ENCODE results near the gene DNAJB2.
"Not testable (repeated sequence)": the region's sequence is repeated elsewhere in the genome, so short reads cannot be mapped to it uniquely, and the experiment has no call there.

Gene DNAJB2

DNA sequence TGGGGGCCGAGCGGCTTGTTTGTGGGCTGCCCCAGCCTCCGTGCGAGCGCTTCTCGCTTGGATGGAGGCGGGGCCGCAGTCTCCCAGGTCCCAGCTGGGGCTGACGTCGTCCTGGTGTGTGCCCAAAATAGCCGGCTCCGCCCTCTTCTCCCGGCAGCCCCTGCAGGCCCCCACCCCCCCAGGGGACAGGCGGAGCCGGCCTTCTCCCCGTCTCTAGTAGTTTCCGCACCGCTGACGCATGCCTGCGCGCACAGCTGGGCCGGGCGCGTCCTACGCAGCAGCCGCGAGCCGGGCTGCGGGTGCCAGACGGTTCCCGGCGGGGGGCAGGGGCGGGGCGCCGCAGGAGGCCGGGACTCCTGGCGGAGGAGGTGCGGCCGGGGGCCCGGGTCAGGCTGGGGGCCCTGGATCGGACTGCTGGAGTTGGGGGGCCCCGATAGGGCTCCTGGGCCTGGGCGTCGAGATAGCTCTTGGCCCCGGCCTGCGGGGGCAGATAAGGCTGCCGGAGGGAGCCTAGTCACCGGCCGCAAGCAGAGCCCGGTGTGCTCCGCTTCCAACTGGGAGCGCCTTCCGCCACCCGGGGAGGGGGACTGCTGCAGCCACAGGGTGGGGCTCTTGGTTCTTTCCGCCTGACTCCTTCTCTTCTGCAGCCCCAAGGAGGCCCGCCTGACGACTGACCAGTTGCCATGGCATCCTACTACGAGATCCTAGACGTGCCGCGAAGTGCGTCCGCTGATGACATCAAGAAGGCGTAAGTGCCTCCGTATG, at the start of gene DNAJB2:
TSS of gene DNAJB2 (plus strand) at position 216 of the 765 bp plus-strand sequence. CDS start at position 684, 468 bp downstream.
- DNase-seq = peak; percentile 98

DNA sequence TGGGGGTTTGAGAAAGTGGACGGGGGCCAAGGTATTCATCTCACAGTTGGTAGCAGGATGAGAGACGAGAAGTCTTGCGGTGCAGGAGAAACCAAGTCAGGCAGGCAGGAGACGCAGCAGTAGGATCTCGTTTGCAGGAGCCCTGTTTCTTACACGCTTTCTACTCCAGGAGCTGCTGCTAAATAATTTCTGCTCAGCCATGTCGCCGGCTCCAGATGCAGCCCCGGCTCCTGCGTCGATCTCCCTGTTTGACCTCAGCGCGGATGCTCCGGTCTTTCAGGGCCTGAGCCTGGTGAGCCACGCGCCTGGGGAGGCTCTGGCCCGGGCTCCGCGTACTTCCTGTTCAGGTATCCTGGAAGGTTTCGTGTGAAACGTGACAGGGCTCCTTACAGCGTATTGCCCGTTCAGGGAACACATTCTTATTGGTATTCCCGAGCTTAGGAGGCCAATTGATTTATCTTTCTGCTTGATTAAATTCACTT, 49.1 kb upstream of the DNAJB2 start:
- DNase-seq = peak; percentile 30

DNA sequence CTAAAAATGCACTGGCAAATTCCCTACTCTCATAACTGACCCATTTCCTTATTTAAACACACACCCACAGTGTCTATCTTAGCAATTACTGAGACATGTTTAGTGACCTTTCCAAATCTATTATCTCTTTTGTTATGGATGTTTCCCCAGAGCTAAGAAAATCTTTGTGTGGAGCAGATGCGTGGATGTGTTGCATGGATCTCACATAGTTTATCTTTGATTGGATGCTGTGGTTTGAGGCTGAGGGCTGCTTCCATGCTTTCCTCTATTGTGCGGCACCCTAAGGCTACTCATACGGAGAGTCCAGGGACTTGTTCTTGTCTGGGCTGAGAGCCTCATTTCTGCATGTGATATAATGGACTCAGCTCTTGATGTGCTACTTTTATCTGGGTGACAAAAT, 44.8 kb upstream of the DNAJB2 start:
- DNase-seq = no peak

DNA sequence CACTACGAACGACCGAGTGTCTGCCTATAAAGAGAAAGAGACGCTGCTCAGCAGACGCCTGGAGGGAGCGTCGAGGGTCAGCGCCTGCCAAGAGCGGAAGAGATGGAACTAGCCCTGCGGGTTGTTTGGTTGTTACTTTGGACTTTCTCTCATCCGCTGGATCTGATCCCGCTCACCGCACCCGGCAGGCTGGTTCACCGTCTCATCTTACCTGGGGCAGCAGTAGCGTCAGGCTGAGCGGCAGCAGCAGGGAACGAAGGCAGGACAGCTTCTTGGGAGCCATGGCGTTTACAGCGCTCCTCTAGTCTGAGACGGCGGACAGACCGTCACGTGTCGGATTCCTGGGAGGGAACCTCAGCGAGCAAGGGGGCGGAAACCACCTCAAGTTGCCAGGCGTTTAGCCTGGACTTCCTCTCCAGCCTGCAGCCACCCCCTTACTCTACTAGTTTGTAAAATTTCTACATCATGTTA, 35.8 kb upstream of the DNAJB2 start:
- DNase-seq = no peak

DNA sequence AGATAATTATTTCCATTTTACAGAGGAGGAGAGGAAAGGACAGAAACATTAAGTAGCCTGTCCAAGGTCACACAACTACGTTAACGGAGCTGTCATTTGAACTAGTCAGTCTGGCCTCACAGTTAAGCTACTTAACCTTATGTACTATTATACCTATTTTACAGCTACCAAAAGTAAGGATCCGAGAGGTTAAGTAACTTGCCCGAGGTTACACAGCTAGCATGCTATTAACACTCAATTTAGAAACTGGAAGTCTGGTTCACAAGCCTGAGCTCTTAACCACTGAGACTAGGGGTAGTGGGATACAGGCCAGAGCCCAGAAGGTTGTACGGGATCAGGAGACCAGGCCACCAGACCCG, 34.4 kb upstream of the DNAJB2 start:
- DNase-seq = no peak

DNA sequence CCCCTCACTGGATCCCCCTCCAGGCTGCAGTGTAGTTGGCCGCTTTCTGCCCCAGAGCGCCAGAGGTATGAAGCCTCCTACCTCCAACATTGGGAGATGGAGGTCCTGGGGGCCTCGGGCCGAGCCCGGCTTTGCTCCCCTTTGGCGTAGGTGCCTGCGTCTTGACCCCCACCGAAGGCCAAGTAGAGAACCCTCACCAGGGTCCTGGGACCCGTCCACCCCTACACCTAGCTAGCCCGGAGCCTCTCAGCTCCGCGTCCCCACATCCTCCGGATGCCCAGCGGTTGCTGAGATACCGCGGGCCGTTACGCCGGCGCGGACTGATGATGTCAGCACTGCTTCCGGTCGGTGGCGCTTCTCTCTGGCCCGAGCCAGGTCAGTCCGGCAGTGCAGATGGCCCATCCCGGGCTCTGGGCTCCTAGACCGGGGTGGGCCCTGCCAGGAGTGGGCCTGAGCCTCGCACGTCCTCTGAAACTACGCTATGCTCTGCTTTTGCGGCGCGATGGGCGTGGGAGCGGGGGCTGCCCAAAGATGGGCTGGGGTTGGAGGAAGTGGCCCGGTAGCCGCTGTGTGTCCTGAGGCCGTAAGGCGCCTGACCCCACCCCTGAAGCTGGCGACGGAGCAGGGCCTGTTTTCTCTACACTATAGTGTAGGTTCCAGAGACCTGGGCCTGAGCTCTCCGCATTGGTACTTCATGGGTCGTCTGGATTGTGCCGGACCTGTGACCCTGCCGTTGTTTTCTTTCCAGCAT, 33.8 kb upstream of the DNAJB2 start, which contains the start of the genes GLB1L and STK16:
TSS of gene GLB1L (minus strand) at position 297 of the 751 bp plus-strand sequence. CDS start 1,871 bp downstream, outside the sequence.
TSS of gene STK16 (plus strand) at position 332 of the 751 bp plus-strand sequence. CDS start 521 bp downstream, outside the sequence.
- peak; percentile 82 for DNase-seq

DNA sequence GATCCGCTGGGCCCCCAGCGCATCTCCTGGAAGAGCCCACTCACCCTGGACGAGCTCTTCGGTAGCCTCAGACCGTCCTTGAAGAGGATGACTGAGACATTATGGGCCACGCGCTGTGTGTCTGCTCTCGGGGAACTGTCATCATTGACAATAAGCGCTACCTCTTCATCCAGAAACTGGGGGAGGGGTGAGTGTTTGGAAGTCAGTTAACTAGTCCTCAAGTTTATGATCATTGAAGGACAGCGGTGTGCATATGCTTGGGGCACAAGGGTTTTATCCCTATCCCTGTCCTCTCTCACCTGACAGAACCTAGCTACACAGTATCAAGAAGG, 33.3 kb upstream of the DNAJB2 start:
- DNase-seq = no peak

DNA sequence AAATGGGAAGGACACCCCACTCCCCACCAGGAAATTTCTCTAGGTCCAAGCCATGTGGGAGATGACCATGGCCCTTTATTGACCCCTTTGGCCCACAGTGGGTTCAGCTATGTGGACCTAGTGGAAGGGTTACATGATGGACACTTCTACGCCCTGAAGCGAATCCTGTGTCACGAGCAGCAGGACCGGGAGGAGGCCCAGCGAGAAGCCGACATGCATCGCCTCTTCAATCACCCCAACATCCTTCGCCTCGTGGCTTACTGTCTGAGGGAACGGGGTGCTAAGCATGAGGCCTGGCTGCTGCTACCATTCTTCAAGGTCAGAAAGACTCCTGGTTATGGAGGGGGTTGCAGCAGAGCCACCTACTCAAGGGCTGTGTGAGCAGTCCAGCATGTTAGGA, 32.6 kb upstream of the DNAJB2 start:
- no peak for DNase-seq

DNA sequence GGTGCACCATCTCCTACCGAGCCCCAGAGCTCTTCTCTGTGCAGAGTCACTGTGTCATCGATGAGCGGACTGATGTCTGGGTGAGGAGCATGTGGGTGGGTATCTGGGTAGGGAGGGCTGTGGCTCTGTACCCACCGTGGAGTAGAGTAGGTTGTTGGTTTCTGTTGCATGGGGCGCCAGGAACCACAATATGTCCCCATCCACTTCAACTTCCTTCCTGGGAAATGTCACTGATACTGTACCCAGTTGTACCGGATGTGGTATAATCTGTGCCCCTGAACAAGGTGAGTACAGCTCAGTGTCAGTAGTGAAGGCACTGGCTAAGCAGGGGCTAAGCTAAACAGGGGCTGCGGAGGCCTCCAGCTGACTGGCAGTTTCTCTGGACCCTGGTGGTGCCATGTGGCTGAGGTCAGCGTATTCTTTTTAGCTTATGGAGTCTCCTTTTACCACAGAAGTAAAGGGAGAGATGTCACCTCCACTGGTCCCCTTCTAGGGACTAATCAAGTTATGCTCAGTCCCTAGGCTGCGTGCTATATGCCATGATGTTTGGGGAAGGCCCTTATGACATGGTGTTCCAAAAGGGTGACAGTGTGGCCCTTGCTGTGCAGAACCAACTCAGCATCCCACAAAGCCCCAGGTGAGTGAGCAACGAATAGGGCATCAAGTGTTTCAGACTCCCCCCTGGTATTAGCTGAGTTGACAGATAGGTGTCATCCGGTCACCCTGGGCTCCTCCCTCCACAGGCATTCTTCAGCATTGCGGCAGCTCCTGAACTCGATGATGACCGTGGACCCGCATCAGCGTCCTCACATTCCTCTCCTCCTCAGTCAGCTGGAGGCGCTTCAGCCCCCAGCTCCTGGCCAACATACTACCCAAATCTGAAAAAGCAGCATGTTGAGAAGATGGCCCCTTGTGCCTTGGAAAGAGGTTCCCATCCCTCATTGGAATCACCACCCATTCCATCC, 31.2 kb upstream of the DNAJB2 start:
- DNase-seq = peak; percentile 49

DNA sequence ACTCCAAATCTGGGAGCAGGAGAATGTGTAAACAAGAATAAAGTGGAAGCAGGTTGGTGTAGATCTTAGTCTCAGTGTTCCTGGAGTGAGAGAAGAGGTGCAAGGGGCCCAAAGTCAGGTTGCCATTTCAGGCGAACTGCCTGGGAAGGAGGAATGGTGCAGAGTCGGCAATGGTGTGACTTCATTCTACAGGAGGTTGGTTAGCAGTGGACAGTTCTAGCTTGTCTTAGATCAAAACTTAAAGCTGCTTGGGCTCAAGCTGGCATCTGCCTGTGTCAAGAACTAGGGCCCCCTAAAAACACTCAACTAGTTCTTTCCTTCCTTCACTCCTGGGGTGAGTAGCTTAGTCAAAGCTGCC, 30.3 kb upstream of the DNAJB2 start:
- DNase-seq = no peak

DNA sequence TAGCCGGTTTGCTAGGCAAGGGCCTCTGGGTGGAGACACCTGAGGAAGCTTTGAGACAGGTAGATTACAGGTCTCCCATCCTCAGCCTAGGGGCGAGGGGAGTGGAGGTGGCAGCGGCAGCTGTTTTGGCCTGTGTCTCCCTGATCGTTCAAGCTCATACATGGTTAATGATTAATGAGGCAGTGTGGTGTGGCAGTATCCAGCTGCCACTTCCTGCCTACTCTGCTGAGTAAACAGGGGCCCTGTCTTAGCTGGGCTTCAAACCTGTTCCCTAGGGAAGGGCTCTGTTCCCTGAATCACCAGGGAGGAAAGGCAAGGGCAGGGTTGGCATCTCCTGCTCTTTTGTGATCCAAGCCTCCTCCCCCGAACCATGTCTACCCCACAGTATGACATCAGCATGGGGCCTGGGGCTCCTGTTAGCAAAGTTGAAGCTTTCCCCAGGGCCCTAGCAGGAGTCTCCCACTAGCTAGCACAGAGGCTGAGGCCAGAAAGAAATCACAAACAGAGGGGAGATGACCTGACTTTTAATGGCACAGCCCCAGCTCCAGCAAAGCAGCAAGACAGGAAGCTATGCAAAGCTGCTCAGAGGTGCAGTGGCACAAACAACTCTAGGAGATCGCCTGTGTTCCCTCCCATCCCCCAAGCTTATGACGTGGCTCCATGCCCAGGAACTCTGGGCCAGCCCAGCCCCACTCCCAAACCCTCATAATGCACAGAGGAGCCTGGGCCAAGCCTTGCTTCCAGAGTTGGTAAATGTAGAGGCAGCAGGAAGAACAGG, 29.8 kb upstream of the DNAJB2 start:
- peak; percentile 35 for DNase-seq

DNA sequence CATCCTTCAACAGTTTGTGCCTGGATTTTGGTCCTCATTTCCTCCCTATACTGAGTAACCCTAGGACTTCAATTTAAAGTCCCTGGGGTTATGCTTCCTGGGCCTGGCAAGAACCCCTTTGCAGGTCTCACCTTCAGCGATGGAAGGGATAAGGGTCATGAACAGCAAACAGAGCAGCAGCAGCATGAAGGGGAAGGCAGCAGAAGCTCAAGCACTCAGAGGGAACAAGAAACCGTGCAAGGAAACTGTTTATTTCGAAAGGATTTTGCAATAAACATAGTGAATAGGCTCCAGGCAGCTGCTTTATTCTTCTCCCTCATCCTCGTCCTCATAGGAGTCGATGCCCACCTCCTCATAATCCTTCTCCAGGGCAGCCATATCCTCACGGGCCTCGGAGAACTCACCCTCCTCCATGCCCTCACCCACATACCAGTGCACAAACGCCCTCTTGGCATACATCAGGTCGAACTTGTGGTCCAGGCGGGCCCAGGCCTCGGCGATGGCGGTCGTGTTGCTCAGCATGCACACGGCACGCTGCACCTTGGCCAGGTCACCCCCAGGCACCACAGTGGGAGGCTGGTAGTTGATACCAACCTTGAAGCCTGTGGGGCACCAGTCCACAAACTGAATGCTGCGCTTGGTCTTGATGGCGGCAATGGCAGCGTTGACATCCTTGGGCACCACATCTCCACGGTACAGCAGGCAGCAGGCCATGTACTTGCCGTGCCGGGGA, 29.0 kb upstream of the DNAJB2 start:
- no peak for DNase-seq

DNA sequence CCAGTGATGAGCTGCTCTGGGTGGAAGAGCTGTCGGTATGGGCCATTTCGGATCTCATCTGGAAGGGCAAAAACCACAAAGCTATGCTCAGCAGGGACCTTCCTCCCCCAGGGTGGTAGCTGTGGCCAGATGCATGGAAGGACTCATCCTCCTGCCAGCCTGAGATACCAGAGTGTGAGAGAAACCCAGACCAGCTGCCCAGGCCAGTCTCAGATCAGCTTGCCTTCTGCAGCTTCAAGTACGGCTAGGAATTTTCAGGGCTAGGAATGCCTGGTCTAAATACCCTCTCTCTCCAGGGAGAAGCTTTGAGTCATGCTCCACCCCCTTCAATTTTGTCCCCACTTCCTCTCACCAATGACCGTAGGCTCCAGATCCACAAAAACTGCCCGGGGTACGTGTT, 27.5 kb upstream of the DNAJB2 start:
- no peak for DNase-seq

DNA sequence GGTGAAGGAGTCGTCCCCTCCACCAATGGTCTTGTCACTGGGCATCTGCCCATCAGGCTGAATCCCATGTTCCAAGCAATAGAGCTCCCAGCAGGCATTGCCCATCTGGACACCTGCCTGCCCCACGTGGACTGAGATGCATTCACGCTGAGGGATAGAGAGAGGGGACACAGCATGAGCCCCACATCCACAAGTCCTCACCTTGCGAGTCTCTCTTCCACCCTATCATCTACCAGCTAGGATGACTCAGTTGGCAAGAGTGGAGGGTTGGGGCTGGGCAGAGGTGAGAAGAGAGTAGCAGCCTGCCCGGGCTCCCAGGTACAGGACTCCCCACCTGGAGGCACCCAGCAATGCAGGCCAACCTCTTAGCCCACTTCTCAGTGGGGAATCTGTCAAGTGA, 27.1 kb upstream of the DNAJB2 start:
- no peak for DNase-seq

DNA sequence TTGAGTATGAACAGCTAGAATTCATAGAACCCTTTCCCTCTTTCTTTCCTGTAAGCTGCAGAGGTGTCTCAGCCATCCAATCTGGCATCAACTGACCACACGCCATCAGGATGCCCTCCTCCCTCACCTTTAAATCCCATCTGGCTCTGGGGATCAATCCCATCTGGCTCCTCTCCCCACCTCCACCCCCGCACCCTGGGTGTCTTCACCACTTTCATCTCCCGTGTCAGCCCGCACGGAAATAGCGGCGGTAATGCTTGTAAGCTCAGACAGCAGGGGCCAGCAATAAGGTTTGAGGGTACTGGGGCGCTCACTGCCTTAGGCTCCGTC, 26.6 kb upstream of the DNAJB2 start:
- no peak for DNase-seq

DNA sequence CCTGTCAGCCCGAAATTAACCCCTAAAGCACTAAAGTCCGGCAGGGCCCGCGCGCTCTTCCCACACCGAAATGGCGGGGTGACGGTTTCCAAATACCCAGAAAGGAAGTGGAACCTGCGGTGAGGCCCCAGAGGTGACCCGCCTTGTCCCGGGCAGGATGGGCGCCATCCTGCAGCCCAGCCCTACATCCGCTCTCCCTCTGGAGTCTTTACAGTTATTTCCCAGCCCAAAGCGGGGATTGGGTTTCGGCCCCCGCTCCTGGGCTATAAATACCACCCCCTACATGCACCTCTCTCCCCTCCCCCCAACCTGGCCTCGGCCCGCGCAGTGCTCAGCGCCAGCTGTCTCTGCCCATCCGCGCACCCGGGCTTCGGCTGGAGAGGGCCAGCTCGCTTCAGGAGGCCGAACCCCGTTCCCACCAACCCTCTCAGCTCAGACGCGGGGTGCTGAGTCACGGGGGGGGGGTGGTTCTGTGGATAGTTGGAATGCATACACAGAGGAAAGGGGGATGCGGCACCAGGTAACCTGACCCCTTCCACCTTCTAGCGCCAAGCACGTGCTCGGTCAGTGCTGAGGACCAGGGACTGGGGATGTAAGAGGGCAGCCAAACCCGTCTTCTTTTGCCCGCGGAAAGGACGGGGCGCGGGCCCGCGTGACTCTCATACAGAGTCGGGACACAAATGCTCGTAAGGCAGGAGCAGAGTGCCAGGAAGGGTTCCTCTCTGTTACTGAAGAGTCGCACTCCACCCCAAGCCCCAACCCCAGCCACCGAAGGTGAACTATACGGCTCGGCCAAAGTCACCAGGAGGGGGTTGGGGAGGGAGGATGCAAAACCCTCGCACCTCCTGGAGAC, 26.0 kb upstream of the DNAJB2 start, which contains the start of gene TUBA4B:
TSS of gene TUBA4B (plus strand) at position 344 of the 853 bp plus-strand sequence. CDS start at position 509, 165 bp downstream.
- DNase-seq = peak; percentile 42

DNA sequence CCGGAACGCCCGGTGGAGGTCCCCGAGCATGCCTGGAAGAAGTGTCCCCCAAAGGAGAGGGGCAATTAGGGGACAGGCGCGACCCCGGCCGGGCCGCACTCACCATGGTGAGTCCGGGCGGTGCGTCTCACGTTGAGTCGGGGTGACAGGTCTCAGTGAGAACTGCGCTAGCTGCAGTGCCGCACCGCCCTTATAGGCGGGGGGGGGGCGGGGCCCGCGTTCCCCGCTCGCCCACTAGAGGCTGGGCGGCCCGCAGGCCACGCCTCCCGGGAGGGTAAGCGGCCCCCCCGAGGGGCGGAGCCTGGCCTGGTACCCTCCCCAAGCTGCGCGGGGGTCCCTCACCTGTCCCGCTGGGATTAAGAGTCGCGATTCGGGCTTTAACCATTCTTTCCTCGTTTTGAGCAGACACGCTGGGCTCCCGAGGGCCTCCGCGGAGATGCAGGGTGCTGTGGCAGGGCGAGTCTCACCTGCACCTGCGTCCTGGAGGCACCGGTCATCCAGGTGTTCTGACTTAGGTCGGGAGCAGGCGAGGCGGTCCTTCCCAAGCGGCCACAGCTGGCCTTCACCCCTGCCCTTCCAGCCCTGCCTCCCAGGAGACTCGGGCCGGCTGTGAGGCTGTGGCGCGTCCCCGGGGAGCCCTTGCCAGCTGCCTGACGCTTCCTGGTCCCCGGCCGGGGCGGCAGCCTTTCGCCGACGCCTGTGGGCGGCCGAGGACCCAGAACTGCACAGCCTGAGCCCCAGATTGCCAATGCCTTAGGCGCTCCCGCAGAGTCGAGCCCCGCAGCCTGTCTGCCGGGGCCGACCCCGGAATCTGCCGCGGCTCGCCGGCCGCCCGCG, 25.2 kb upstream of the DNAJB2 start, which contains the start of gene TUBA4A:
TSS of gene TUBA4A (minus strand) at position 166 of the 837 bp plus-strand sequence. CDS start at position 106, 60 bp downstream.
- DNase-seq = peak; percentile 88

DNA sequence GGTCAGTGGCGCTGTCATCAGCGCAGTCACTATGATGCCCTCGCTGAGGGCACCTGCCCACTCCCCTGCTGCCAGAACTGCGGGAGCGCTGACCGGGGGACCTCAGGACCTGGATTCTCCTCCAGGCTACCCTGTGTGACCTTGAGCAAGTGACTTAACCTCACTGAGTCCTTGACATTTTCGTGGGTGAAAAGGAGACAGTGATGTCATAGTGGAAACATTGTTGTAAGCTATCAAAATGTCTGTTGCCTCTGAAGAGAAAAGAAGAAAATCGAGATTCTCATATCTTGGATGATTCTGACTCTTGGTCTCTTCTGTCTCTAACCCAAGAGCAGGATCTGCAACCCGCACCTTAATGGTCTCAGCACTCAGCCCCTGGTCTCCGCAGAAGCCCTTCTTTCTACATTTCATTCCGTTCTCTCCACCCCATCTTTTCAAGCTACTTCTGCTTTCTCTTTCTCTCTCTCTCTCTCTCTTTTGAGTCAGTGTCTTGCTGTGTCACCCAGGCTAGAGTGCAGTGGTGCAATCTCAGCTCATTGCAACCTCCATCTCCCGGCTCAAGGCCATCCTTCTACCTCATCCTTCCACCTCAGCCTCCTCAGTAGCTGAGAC, 24.5 kb upstream of the DNAJB2 start:
- DNase-seq = no peak

DNA sequence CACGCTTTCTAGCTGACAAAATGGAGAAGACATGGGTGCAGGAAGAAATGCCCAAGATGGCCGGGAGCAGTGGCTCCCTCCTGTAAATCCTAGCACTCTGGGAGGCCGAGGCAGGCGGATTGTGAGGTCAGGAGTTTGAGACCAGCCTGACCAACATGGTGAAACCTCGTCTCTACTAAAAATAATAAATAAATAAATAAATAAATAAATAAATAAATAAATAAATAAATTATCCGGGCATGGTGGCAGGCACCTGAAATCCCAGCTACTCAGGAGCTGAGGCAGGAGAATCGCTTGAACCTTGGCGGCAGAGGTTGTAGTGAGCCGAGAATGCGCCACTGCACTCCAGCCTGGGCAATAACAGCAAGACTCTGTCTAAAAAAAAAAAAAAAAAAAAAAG, 20.2 kb upstream of the DNAJB2 start:
- DNase-seq = not testable (repeated sequence)

All from activated effector memory CD4-positive, alpha-beta T cell treated with Interleukin-2 at 50 U/mL for 16 hours (primary cell).